H1 (cell line): ENCODE measurements around the gene SLC15A3. TPM values are rescaled to one million over a fixed set of nuclear protein-coding genes. Genes with fewer than 3 reads are reported as not detected.

ENCODE experiments used
- CTCF ChIA-PET: fragments of 300-600 bp; sonication (Branson Sonifier 250); formaldehyde crosslinking; loops from one replicate; lab custom pipeline; 2021; ENCODE audit not compliant: partially characterized antibody; lab: Charles Lee
- POLR2A ChIA-PET: fragments of 300-600 bp; sonication (Branson Sonifier 250); formaldehyde crosslinking; loops from one replicate; lab custom pipeline; 2021; ENCODE audit warnings: inconsistent platforms; ENCODE audit not compliant: partially characterized antibody; lab: Charles Lee
- DNase-seq, 2 experiments: peaks; one replicate each; pipeline versions ENCODE4 v3.0.0 to v3.0.0-alpha.2; 2010 to 2022; ENCODE audit warnings: low spot score in 2 of 2, low read depth in 1 of 2, mixed read lengths in 1 of 2
- FAIRE-seq: peaks from 2 replicates; lab custom pipeline; 2011; peaks lifted over from hg19 to GRCh38; lab: Jason Lieb, UNC
- H2AFZ ChIP-seq: 2 replicates; pipeline ENCODE4 v1.8.1; 2012; ENCODE audit warnings: low read length, inconsistent platforms
- H2AK5ac ChIP-seq: 2 replicates; pipeline ENCODE4 v1.6.1; 2013; ENCODE audit warnings: low read depth, low read length
- H2BK120ac ChIP-seq: replicated peaks from 2 replicates; pipeline ENCODE3; 2013; ENCODE audit warnings: low read depth, low read length, inconsistent platforms
- H2BK12ac ChIP-seq: 2 replicates; pipeline ENCODE4 v1.6.1; 2013; ENCODE audit warnings: low read depth, low read length
- H2BK15ac ChIP-seq: 2 replicates; pipeline ENCODE4 v1.6.1; 2013; ENCODE audit warnings: low read length
- H2BK20ac ChIP-seq: 2 replicates; pipeline ENCODE4 v1.6.1; 2013; ENCODE audit warnings: low read length
- H2BK5ac ChIP-seq: 2 replicates; pipeline ENCODE4 v1.6.1; 2013; ENCODE audit warnings: low read depth, low read length
- H3K14ac ChIP-seq: 2 replicates; pipeline ENCODE4 v1.6.1; 2013; ENCODE audit warnings: inconsistent platforms; ENCODE audit not compliant: insufficient read length
- H3K18ac ChIP-seq: 2 replicates; pipeline ENCODE4 v1.6.1; 2013; ENCODE audit warnings: low read length; ENCODE audit errors: extremely low read depth
- H3K23ac ChIP-seq: 2 replicates; pipeline ENCODE4 v1.6.1; 2013; ENCODE audit warnings: inconsistent platforms; ENCODE audit not compliant: insufficient read length
- H3K23me2 ChIP-seq: 2 replicates; pipeline ENCODE4 v1.6.1; 2013; ENCODE audit warnings: low read depth, low read length
- H3K27ac ChIP-seq: 2 replicates; pipeline ENCODE4 v1.6.1; 2011; ENCODE audit warnings: low read depth, low read length, inconsistent platforms
- H3K27me3 ChIP-seq, 4 experiments: replicated peaks in 1 of 4; 1 replicate in 1 of 4; 2 replicates in 3 of 4; pipeline versions ENCODE4 v1.6.1 to v1.8.1; 2011 to 2013; ENCODE audit warnings: low read length in 3 of 4, mild to moderate bottlenecking in 3 of 4, inconsistent platforms in 2 of 4, mixed read lengths in 2 of 4, moderate library complexity in 1 of 4; ENCODE audit not compliant: control insufficient read depth in 3 of 4, insufficient read depth in 3 of 4; ENCODE audit errors: extremely low read depth in 1 of 4
- H3K36me3 ChIP-seq, 4 experiments: 2 replicates each; pipeline versions ENCODE4 v1.6.1 to v1.8.1; 2011 to 2013; ENCODE audit warnings: mild to moderate bottlenecking in 4 of 4, low read length in 3 of 4, moderate library complexity in 2 of 4, control low read depth in 1 of 4, inconsistent platforms in 1 of 4; ENCODE audit not compliant: insufficient read depth in 4 of 4, control insufficient read depth in 2 of 4
- H3K4ac ChIP-seq: replicated peaks from 2 replicates; pipeline ENCODE3; 2013; ENCODE audit warnings: low read length, low read depth, mixed read lengths, inconsistent platforms; ENCODE audit not compliant: insufficient read length
- H3K4me1 ChIP-seq, 4 experiments: replicated peaks in 1 of 4; 1 replicate in 1 of 4; 2 replicates in 3 of 4; pipeline versions ENCODE4 v1.6.1 to v1.8.1; 2011 to 2013; ENCODE audit warnings: low read length in 3 of 4, inconsistent platforms in 2 of 4, mixed read lengths in 1 of 4; ENCODE audit not compliant: insufficient read depth in 4 of 4, control insufficient read depth in 3 of 4
- H3K4me2 ChIP-seq, 2 experiments: 2 replicates each; pipeline versions ENCODE4 v1.6.1 to v1.8.1; 2011 to 2013; ENCODE audit warnings: low read depth in 2 of 2, low read length in 2 of 2, control low read depth in 1 of 2, inconsistent platforms in 1 of 2, mild to moderate bottlenecking in 1 of 2; ENCODE audit not compliant: insufficient read depth in 1 of 2
- H3K4me3 ChIP-seq, 4 experiments: fragments of 200-600, 300-600 bp in 1 of 4; sonication (generic), shearing (Covaris generic), sonication (Bioruptor Twin) in 1 of 4; 2 replicates each; pipeline versions ENCODE4 v1.5.1 to v1.8.1; 2011 to 2016; ENCODE audit warnings: low read length in 4 of 4, low read depth in 3 of 4, control low read depth in 2 of 4, inconsistent platforms in 2 of 4, mild to moderate bottlenecking in 2 of 4, mixed read lengths in 1 of 4, moderate library complexity in 1 of 4; ENCODE audit not compliant: insufficient read depth in 2 of 4; ENCODE audit errors: extremely low read depth in 1 of 4
- H3K56ac ChIP-seq: replicated peaks from 2 replicates; pipeline ENCODE3; 2013; ENCODE audit warnings: low read depth, mild to moderate bottlenecking, mixed read lengths, low read length, inconsistent platforms; ENCODE audit not compliant: insufficient read length
- H3K79me1 ChIP-seq: 2 replicates; pipeline ENCODE4 v1.6.1; 2013; ENCODE audit warnings: low read depth, low read length, control low read depth
- H3K79me2 ChIP-seq, 2 experiments: 2 replicates each; pipeline versions ENCODE4 v1.6.1 to v1.8.1; 2012 to 2013; ENCODE audit warnings: low read length in 2 of 2, mild to moderate bottlenecking in 2 of 2, inconsistent platforms in 1 of 2; ENCODE audit not compliant: insufficient read depth in 2 of 2, control insufficient read depth in 1 of 2
- H3K9ac ChIP-seq, 4 experiments: replicated peaks in 1 of 4; 1 replicate in 1 of 4; 2 replicates in 3 of 4; pipeline versions ENCODE4 v1.6.1 to v1.8.1; 2011 to 2013; ENCODE audit warnings: low read depth in 3 of 4, low read length in 3 of 4, control low read depth in 2 of 4, mild to moderate bottlenecking in 2 of 4, moderate library complexity in 2 of 4, inconsistent platforms in 1 of 4; ENCODE audit errors: extremely low read depth in 1 of 4
- H3K9me3 ChIP-seq, 2 experiments: 2 replicates each; pipeline versions ENCODE4 v1.6.1 to v1.8.1; 2012 to 2013; ENCODE audit warnings: mild to moderate bottlenecking in 2 of 2, moderate library complexity in 2 of 2, control low read depth in 1 of 2, inconsistent platforms in 1 of 2, low read depth in 1 of 2, low read length in 1 of 2, mixed read lengths in 1 of 2; ENCODE audit not compliant: insufficient read depth in 2 of 2
- H4K20me1 ChIP-seq, 2 experiments: replicated peaks in 1 of 2; 2 replicates each; pipeline versions ENCODE3 to v1.8.1; 2011 to 2013; ENCODE audit warnings: inconsistent platforms in 2 of 2, low read length in 2 of 2, mild to moderate bottlenecking in 1 of 2; ENCODE audit not compliant: insufficient read depth in 2 of 2, control insufficient read depth in 1 of 2
- H4K5ac ChIP-seq: 2 replicates; pipeline ENCODE4 v1.6.1; 2013; ENCODE audit warnings: low read length, low read depth, mixed read lengths, inconsistent platforms; ENCODE audit not compliant: insufficient read length
- H4K8ac ChIP-seq: 2 replicates; pipeline ENCODE4 v1.8.0; 2013; ENCODE audit warnings: mild to moderate bottlenecking, moderate library complexity, low read length, inconsistent platforms; ENCODE audit not compliant: insufficient read depth; ENCODE audit errors: extremely low read depth
- H4K91ac ChIP-seq: replicated peaks from 2 replicates; pipeline ENCODE3; 2013; ENCODE audit warnings: low read length, mixed read lengths, inconsistent platforms; ENCODE audit not compliant: insufficient read length
- CBX8 ChIP-seq: fragments of 300-800, 300-1000 bp; sonication (generic); IDR thresholded peaks from 2 replicates; pipeline ENCODE4 v1.7.1; 2016; ENCODE audit warnings: low read depth, low read length, borderline replicate concordance
- CTBP2 ChIP-seq: IDR thresholded peaks from 2 replicates; pipeline ENCODE4 v1.7.0; 2011; ENCODE audit warnings: borderline replicate concordance, mild to moderate bottlenecking, moderate library complexity, mixed read lengths, low read length; ENCODE audit not compliant: insufficient read depth, insufficient read length
- WGBS, 2 experiments: shearing (Covaris generic) in 1 of 2; methylation state at CpG; one replicate each; pipeline versions ENCODE4 v1.1.6 to v1.1.7; 2013 to 2015; ENCODE audit warnings: low lambda C conversion rate in 2 of 2, mixed read lengths in 2 of 2, inconsistent platforms in 1 of 2, low coverage in 1 of 2, missing lambda C conversion rate in 1 of 2; ENCODE audit not compliant: insufficient replicate concordance in 2 of 2, insufficient coverage in 1 of 2, insufficient read length in 1 of 2; ENCODE audit errors: extremely low coverage in 1 of 2, missing lambda C conversion rate in 1 of 2; 5-methylcytosine and 5-hydroxymethylcytosine counted together
- polyA plus RNA-seq, 7 experiments: library from polyadenylated mRNA; depleted of rRNA in 3 of 7; stranded (reverse) in 5 of 7; unstranded in 2 of 7; fragments of >200 nt in 5 of 7; fragments of 200-250 nt in 2 of 7; gene quantifications; 1 replicate in 5 of 7; 2 replicates in 1 of 7; 4 replicates in 1 of 7; pipeline versions ENCODE4 v1.2.1 to v1.2.3, GENCODE V29; 2011 to 2013; ENCODE audit warnings: missing spikeins in 2 of 7, mixed read lengths in 2 of 7
- total RNA-seq: library from RNA; stranded (reverse); fragmentation: NEBNext Ultra II Directional; extraction: Animal tissue kit (Norgen Biotek cat#: 25700); gene quantifications from 2 replicates; pipeline ENCODE4 v1.2.1, GENCODE V29; 2021

SLC15A3 gene
- total and polyA plus RNA-seq, 2 of the 8 experiments (the other 6 are each of a cell fraction or from before 2014, with no cell fraction given) = 25.8 to 31.0 TPM

DNA sequence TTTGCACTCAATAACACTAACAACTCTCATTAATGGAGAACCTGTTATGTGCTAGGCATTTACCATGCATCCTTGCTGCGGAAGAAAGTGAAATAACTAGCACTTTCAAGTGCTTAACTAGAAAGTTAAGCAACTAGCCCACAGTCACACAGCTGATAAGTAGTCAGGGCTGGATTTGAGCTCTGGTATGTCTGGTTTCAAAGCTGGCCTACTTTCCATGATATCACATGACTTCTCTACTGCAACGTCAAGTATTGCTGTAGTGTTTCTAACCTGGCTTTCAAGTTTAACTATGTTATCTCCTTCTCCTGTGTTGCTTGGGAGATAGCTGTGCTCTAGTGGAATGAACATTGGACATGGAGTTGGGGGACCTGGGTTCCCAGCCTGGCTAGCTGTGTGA is 12.1 kb downstream of the SLC15A3 start:
- no peak overlapping the region for H4K91ac ChIP-seq
- H3K4me3 ChIP-seq = no peak overlapping the region
- no peaks in the 10 kb centered on the region; the same call in 1 of the 2 replicates for H3K79me1 ChIP-seq
- H4K20me1 ChIP-seq = peaks cover 0 to 5% of the 10 kb centered on the region in 2 experiments
- H2BK120ac ChIP-seq = no peak overlapping the region
- H2AFZ ChIP-seq = no peak overlapping the region
- no peak overlapping the region for H2BK15ac ChIP-seq
- H3K14ac ChIP-seq = no peak overlapping the region
- H3K18ac ChIP-seq = no peak overlapping the region
- no peak overlapping the region for H3K27ac ChIP-seq
- no peak overlapping the region for H3K9ac ChIP-seq
- no peaks in the 10 kb centered on the region for H3K9me3 ChIP-seq
- no peaks in the 10 kb centered on the region for H3K79me2 ChIP-seq
- H3K4me1 ChIP-seq = no peaks in the 10 kb centered on the region; a peak in 2 of 7 replicates
- peaks cover 0 to 6% (median 5%) of the 10 kb centered on the region in 4 experiments; a peak in 5 of 8 replicates for H3K36me3 ChIP-seq
- H3K23me2 ChIP-seq = no peaks in the 10 kb centered on the region
- H3K4me2 ChIP-seq = no peak overlapping the region
- H2BK20ac ChIP-seq = no peak overlapping the region
- no peak overlapping the region for H3K4ac ChIP-seq
- H3K23ac ChIP-seq = no peak overlapping the region
- POLR2A ChIA-PET = interaction anchor here (1.0 to 1.7 kb wide), 6 partner anchors 10 to 24 kb away, joined by 3 to 5 read pairs (median 4); partner anchors contain the start of gene TMEM132A
- H3K56ac ChIP-seq = no peak overlapping the region
- DNase-seq (no peak), FAIRE-seq (no peak)
- no peaks in the 10 kb centered on the region for H3K27me3 ChIP-seq
- no peak overlapping the region for H2BK5ac ChIP-seq
- H2AK5ac ChIP-seq = no peak overlapping the region
- no peak overlapping the region for H4K8ac ChIP-seq
- WGBS, 2 experiments = 79% methylated on average over 2 of the region's 2 CpGs; no CpG with 5 or more reads in 1 of the 2 experiments
- H4K5ac ChIP-seq = no peak overlapping the region
- CTCF ChIA-PET = interaction anchor here (0.7 to 2.3 kb wide), 12 partner anchors 8 to 314 kb away, joined by 3 to 5 read pairs (median 4); no protein-coding TSS in a partner anchor
- H2BK12ac ChIP-seq = no peak overlapping the region
- TF ChIP-seq CBX8 (no peak), CTBP2 (no peak)
